HepG2 (cell line): ENCODE measurements around the gene L2HGDH. TPM values are rescaled to one million over a fixed set of nuclear protein-coding genes. Genes with fewer than 3 reads are reported as not detected.

Source experiments
- CBFB ChIP-seq: sonication (generic); formaldehyde crosslinking; IDR thresholded peaks from 2 replicates; pipeline ENCODE4 v1.4.0; 2020; ENCODE audit warnings: missing genetic modification reagents
- GABPB1 ChIP-seq: IDR thresholded peaks from 2 replicates; pipeline ENCODE4 v1.6.1; 2016; ENCODE audit warnings: mild to moderate bottlenecking, missing genetic modification reagents, moderate library complexity, missing compliant biosample characterization
- KDM3A ChIP-seq: IDR thresholded peaks from 2 replicates; pipeline ENCODE4 v1.6.1; 2018; ENCODE audit warnings: low read depth, missing compliant biosample characterization
- MEF2D ChIP-seq: sonication (generic); formaldehyde crosslinking; IDR thresholded peaks from 2 replicates; pipeline ENCODE4 v1.5.1; 2020; ENCODE audit warnings: mild to moderate bottlenecking, missing genetic modification reagents
- RORA ChIP-seq: sonication (generic); formaldehyde crosslinking; IDR thresholded peaks from 2 replicates; pipeline ENCODE4 v1.5.0; 2020; ENCODE audit warnings: mild to moderate bottlenecking, missing genetic modification reagents, moderate library complexity
- SAP130 ChIP-seq: IDR thresholded peaks from 2 replicates; pipeline ENCODE4 v1.6.1; 2016; ENCODE audit warnings: low read depth
- STAT5B ChIP-seq: sonication (generic); formaldehyde crosslinking; IDR thresholded peaks from 2 replicates; pipeline ENCODE4 v1.4.0; 2020; ENCODE audit warnings: missing genetic modification reagents
- TCF7 ChIP-seq: sonication (generic); IDR thresholded peaks from 2 replicates; pipeline ENCODE4 v1.6.1; 2016; ENCODE audit warnings: antibody characterized with exemption, low read depth
- ZBTB38 ChIP-seq: sonication (generic); formaldehyde crosslinking; IDR thresholded peaks from 2 replicates; pipeline ENCODE4 v1.5.1; 2020; ENCODE audit warnings: mild to moderate bottlenecking, missing genetic modification reagents
- ZNF232 ChIP-seq: sonication (generic); formaldehyde crosslinking; IDR thresholded peaks from 2 replicates; pipeline ENCODE4 v1.4.0; 2020; ENCODE audit warnings: missing genetic modification reagents, borderline replicate concordance
- ZNF547 ChIP-seq: sonication (generic); formaldehyde crosslinking; IDR thresholded peaks from 2 replicates; pipeline ENCODE4 v1.5.1; 2020; ENCODE audit warnings: mild to moderate bottlenecking, missing genetic modification reagents
- ZNF674 ChIP-seq: sonication (generic); formaldehyde crosslinking; IDR thresholded peaks from 2 replicates; pipeline ENCODE4 v1.5.0; 2020; ENCODE audit warnings: low read depth, mild to moderate bottlenecking, missing genetic modification reagents
- ZNF773 ChIP-seq: sonication (generic); formaldehyde crosslinking; IDR thresholded peaks from 2 replicates; pipeline ENCODE4 v1.4.0; 2020; ENCODE audit warnings: missing genetic modification reagents, borderline replicate concordance
- ZNF790 ChIP-seq: sonication (generic); formaldehyde crosslinking; IDR thresholded peaks from 2 replicates; pipeline ENCODE4 v1.8.0; 2022; ENCODE audit warnings: missing genetic modification reagents, mild to moderate bottlenecking, borderline replicate concordance
- ZNF878 ChIP-seq: sonication (generic); formaldehyde crosslinking; IDR thresholded peaks from 2 replicates; pipeline ENCODE4 v1.8.1; 2023; ENCODE audit warnings: mild to moderate bottlenecking, missing genetic modification reagents, moderate library complexity
- polyA plus RNA-seq, 8 experiments: library from polyadenylated mRNA; depleted of rRNA in 3 of 8; stranded (reverse) in 7 of 8; unstranded in 1 of 8; fragments of >200 nt; fragmentation: Illumina TruSeq in 4 of 8; extraction: Trizol in 4 of 8; gene quantifications; 2 replicates each; pipeline versions ENCODE4 v1.2.1 to v1.2.3, GENCODE V29; 2011 to 2016; ENCODE audit warnings: low read depth in 4 of 8, missing spikeins in 1 of 8, mixed read lengths in 1 of 8; ENCODE audit not compliant: insufficient read depth in 1 of 8
- total RNA-seq, 5 experiments: library from RNA; depleted of rRNA; stranded (reverse); fragments of >200 nt; fragmentation: Illumina TruSeq; extraction: Trizol; gene quantifications; 2 replicates each; pipeline ENCODE4 v1.2.3, GENCODE V29; 2016; ENCODE audit warnings: low read depth in 1 of 5
- TF ChIP-seq, protein P1 (sequence below): IDR thresholded peaks from 2 replicates; pipeline ENCODE4 v1.6.1; 2016
- TF ChIP-seq, protein P2 (sequence below): IDR thresholded peaks from 2 replicates; pipeline ENCODE4 v1.6.1; 2016; ENCODE audit warnings: mild to moderate bottlenecking, missing biosample characterization, missing genetic modification reagents
- TF ChIP-seq, protein P3 (sequence below): sonication (generic); formaldehyde crosslinking; conservative IDR thresholded peaks from 2 replicates; pipeline ENCODE4 v1.4.0; 2020; ENCODE audit warnings: missing genetic modification reagents
- TF ChIP-seq, protein P4 (sequence below): IDR thresholded peaks from 2 replicates; pipeline ENCODE4 v1.6.1; 2016; ENCODE audit warnings: low read depth, missing genetic modification reagents, missing compliant biosample characterization
- TF ChIP-seq, protein P5 (sequence below): sonication (generic); formaldehyde crosslinking; conservative IDR thresholded peaks from 2 replicates; pipeline ENCODE4 v1.8.0; 2022; ENCODE audit warnings: mild to moderate bottlenecking, moderate library complexity, missing genetic modification reagents

L2HGDH gene
- total and polyA plus RNA-seq, 2 of the 13 experiments (the other 11 are each of a cell fraction or from before 2014, with no cell fraction given), result 3.3 to 5.0 TPM

DNA sequence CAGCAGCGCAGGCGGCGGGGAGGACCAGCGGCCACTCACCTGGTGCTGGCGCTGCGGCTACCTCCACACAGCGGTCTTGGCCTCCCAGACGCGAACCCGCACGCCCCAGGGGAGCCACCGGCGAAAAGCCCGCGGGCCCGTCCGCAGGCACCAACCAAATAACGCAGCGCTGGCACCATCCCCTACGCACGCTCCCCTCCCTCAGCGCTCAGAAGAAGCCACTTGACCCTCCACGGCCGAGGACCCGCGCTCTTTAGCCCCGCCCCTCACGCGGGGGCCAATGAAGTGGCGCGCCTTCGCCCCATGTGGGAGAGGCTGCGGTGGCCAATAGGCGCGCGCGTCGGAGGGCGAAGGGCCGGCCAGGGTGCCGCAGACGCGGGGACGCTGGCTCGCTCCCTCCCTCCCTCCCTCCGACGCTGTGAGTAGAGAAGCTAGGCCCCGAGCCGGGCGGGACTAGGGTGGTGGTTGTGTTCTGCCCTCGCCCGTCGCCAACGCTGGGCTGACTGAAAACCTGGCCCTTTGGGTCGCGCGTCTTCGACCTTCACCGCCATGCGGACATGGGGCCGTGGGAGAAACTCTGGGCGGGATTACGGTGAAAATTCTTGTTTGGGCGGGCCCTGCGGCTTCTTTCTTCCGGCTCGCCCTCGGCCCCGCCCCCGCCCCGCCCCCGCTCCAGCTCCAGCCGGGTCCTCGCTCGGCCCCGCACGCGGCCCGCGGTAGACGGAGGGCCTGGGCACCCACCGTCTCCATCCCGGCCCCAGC is at the start of gene L2HGDH, which contains the start of gene DMAC2L (continued):
- TF ChIP-seq, protein P1, sequence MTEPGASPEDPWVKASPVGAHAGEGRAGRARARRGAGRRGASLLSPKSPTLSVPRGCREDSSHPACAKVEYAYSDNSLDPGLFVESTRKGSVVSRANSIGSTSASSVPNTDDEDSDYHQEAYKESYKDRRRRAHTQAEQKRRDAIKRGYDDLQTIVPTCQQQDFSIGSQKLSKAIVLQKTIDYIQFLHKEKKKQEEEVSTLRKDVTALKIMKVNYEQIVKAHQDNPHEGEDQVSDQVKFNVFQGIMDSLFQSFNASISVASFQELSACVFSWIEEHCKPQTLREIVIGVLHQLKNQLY (CRISPR knock-in tag), result no peak
- TF ChIP-seq ZNF790 (CRISPR knock-in tag), result peak; percentile 88; the same call in 1 of the 2 replicates
- TF ChIP-seq ZNF232 (CRISPR knock-in tag), result peak; percentile 86; the same call in 1 of the 2 replicates
- peak; percentile 88 for TF ChIP-seq MEF2D
- TF ChIP-seq ZNF547 (CRISPR knock-in tag), result peak; percentile 96
- TF ChIP-seq ZNF674 (CRISPR knock-in tag), result no peak
- TF ChIP-seq ZNF878, result 0 out of 2 replicates have a peak, but pooled peaks have one; percentile 4
- TF ChIP-seq, protein P2, sequence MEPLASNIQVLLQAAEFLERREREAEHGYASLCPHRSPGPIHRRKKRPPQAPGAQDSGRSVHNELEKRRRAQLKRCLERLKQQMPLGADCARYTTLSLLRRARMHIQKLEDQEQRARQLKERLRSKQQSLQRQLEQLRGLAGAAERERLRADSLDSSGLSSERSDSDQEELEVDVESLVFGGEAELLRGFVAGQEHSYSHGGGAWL, result peak; percentile 86
- TF ChIP-seq, protein P3, sequence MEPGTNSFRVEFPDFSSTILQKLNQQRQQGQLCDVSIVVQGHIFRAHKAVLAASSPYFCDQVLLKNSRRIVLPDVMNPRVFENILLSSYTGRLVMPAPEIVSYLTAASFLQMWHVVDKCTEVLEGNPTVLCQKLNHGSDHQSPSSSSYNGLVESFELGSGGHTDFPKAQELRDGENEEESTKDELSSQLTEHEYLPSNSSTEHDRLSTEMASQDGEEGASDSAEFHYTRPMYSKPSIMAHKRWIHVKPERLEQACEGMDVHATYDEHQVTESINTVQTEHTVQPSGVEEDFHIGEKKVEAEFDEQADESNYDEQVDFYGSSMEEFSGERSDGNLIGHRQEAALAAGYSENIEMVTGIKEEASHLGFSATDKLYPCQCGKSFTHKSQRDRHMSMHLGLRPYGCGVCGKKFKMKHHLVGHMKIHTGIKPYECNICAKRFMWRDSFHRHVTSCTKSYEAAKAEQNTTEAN (CRISPR knock-in tag), result peak; percentile 59; the same call in 1 of the 2 replicates
- peak; percentile 69 for TF ChIP-seq CBFB
- no peak for TF ChIP-seq ZNF773 (CRISPR knock-in tag)
- TF ChIP-seq TCF7, result no peak; the same call in 1 of the 2 replicates
- TF ChIP-seq, protein P4, sequence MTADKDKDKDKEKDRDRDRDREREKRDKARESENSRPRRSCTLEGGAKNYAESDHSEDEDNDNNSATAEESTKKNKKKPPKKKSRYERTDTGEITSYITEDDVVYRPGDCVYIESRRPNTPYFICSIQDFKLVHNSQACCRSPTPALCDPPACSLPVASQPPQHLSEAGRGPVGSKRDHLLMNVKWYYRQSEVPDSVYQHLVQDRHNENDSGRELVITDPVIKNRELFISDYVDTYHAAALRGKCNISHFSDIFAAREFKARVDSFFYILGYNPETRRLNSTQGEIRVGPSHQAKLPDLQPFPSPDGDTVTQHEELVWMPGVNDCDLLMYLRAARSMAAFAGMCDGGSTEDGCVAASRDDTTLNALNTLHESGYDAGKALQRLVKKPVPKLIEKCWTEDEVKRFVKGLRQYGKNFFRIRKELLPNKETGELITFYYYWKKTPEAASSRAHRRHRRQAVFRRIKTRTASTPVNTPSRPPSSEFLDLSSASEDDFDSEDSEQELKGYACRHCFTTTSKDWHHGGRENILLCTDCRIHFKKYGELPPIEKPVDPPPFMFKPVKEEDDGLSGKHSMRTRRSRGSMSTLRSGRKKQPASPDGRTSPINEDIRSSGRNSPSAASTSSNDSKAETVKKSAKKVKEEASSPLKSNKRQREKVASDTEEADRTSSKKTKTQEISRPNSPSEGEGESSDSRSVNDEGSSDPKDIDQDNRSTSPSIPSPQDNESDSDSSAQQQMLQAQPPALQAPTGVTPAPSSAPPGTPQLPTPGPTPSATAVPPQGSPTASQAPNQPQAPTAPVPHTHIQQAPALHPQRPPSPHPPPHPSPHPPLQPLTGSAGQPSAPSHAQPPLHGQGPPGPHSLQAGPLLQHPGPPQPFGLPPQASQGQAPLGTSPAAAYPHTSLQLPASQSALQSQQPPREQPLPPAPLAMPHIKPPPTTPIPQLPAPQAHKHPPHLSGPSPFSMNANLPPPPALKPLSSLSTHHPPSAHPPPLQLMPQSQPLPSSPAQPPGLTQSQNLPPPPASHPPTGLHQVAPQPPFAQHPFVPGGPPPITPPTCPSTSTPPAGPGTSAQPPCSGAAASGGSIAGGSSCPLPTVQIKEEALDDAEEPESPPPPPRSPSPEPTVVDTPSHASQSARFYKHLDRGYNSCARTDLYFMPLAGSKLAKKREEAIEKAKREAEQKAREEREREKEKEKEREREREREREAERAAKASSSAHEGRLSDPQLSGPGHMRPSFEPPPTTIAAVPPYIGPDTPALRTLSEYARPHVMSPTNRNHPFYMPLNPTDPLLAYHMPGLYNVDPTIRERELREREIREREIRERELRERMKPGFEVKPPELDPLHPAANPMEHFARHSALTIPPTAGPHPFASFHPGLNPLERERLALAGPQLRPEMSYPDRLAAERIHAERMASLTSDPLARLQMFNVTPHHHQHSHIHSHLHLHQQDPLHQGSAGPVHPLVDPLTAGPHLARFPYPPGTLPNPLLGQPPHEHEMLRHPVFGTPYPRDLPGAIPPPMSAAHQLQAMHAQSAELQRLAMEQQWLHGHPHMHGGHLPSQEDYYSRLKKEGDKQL, result no peak
- no peak for TF ChIP-seq STAT5B (CRISPR knock-in tag)
- TF ChIP-seq, protein P5, sequence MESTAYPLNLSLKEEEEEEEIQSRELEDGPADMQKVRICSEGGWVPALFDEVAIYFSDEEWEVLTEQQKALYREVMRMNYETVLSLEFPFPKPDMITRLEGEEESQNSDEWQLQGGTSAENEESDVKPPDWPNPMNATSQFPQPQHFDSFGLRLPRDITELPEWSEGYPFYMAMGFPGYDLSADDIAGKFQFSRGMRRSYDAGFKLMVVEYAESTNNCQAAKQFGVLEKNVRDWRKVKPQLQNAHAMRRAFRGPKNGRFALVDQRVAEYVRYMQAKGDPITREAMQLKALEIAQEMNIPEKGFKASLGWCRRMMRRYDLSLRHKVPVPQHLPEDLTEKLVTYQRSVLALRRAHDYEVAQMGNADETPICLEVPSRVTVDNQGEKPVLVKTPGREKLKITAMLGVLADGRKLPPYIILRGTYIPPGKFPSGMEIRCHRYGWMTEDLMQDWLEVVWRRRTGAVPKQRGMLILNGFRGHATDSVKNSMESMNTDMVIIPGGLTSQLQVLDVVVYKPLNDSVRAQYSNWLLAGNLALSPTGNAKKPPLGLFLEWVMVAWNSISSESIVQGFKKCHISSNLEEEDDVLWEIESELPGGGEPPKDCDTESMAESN (CRISPR knock-in tag), result peak; percentile 91
- peak; percentile 49 for TF ChIP-seq KDM3A
- TF ChIP-seq RORA, result no peak
- TF ChIP-seq ZBTB38 (CRISPR knock-in tag), result peak; percentile 88
- TF ChIP-seq GABPB1 (CRISPR knock-in tag), result peak; percentile 87
- peak; percentile 87 for TF ChIP-seq SAP130 (CRISPR knock-in tag)
